ENCODE measurements around the gene RANBP3L.

Gene RANBP3L

GRCh38 chr5:36243653-36244052 is 58.0 kb downstream of the RANBP3L start:
- DNase-seq (ENCODE audit: low read depth), result no peak

- DNase-seq (ENCODE audit: low read depth), result no peak
Observed at GRCh38 chr5:36242534-36243485, 58.9 kb downstream of the RANBP3L start.

GRCh38 chr5:36241631-36242533 is 59.8 kb downstream of the RANBP3L start, which contains the start of gene NADK2:
Gene NADK2, minus strand, starts transcription at chr5:36241925. Its CDS starts 127 bp downstream, at chr5:36241798.
- DNase-seq (ENCODE audit: low read depth), result peak; percentile 89

GRCh38 chr5:36240779-36241630 is 60.7 kb downstream of the RANBP3L start:
- peak; percentile 14 for DNase-seq (ENCODE audit: low read depth)

GRCh38 chr5:36239370-36240293 is 62.1 kb downstream of the RANBP3L start:
- DNase-seq (ENCODE audit: low read depth), result no peak

GRCh38 chr5:36238502-36239295 is 63.0 kb downstream of the RANBP3L start:
- DNase-seq (ENCODE audit: low read depth), result no peak

- DNase-seq (ENCODE audit: low read depth), result no peak
Observed at GRCh38 chr5:36237751-36238150, 64.0 kb downstream of the RANBP3L start.

- no peak for DNase-seq (ENCODE audit: low read depth)
Observed at GRCh38 chr5:36236801-36237200, 64.9 kb downstream of the RANBP3L start.

- DNase-seq (ENCODE audit: low read depth), result no peak
Observed at GRCh38 chr5:36232533-36232932, 69.2 kb downstream of the RANBP3L start.

GRCh38 chr5:36230151-36230790 is 71.4 kb downstream of the RANBP3L start:
- DNase-seq (ENCODE audit: low read depth), result no peak

- no peak for DNase-seq (ENCODE audit: low read depth)
Observed at GRCh38 chr5:36228505-36228904, 73.2 kb downstream of the RANBP3L start.

- no peak for DNase-seq (ENCODE audit: low read depth)
Observed at GRCh38 chr5:36227046-36227445, 74.7 kb downstream of the RANBP3L start.

GRCh38 chr5:36222620-36223019 is 79.1 kb downstream of the RANBP3L start:
- no peak for DNase-seq (ENCODE audit: low read depth)

GRCh38 chr5:36217988-36218387 is 83.7 kb downstream of the RANBP3L start:
- DNase-seq (ENCODE audit: low read depth), result no peak

- DNase-seq (ENCODE audit: low read depth), result no peak
Observed at GRCh38 chr5:36217567-36217966, 84.1 kb downstream of the RANBP3L start.

GRCh38 chr5:36215910-36216309 is 85.8 kb downstream of the RANBP3L start:
- DNase-seq (ENCODE audit: low read depth), result no peak

- DNase-seq (ENCODE audit: low read depth), result no peak
Observed at GRCh38 chr5:36214436-36214835, 87.3 kb downstream of the RANBP3L start.

- DNase-seq (ENCODE audit: low read depth), result no peak
Observed at GRCh38 chr5:36209664-36210063, 92.0 kb downstream of the RANBP3L start.

- DNase-seq (ENCODE audit: low read depth), result no peak
Observed at GRCh38 chr5:36208786-36209185, 92.9 kb downstream of the RANBP3L start.

Measured in activated T-helper 9 cell treated with anti-CD3 and anti-CD28 coated beads, Interleukin-2, amount 50 U/mL, for 16 hours (primary cell).